AG08395 (cell line): ENCODE measurements around the gene SLC30A9.

Experiments used
- DNase-seq: peaks from one replicate; pipeline ENCODE4 v3.0.0; 2012; ENCODE audit warnings: mixed read lengths, low spot score

SLC30A9 gene

GRCh38 chr4:41990365-41991111 is at the start of gene SLC30A9:
Gene SLC30A9, plus strand, starts transcription at chr4:41990530. Its CDS starts 122 bp downstream, at chr4:41990652.
- DNase-seq: peak; percentile 98

GRCh38 chr4:41940834-41941233 is 49.5 kb upstream of the SLC30A9 start:
- DNase-seq: no peak

- DNase-seq: no peak
Measured at GRCh38 chr4:41943506-41943905, 46.8 kb upstream of the SLC30A9 start.

- DNase-seq: no peak
Measured at GRCh38 chr4:41944089-41944488, 46.2 kb upstream of the SLC30A9 start.

GRCh38 chr4:41949531-41949930 is 40.8 kb upstream of the SLC30A9 start:
- DNase-seq: no peak

- no peak for DNase-seq
Measured at GRCh38 chr4:41957634-41958033, 32.7 kb upstream of the SLC30A9 start.

GRCh38 chr4:41963105-41963504 is 27.2 kb upstream of the SLC30A9 start:
- DNase-seq: no peak

- no peak for DNase-seq
Measured at GRCh38 chr4:41964401-41964800, 25.9 kb upstream of the SLC30A9 start.

GRCh38 chr4:41967392-41967791 is 22.9 kb upstream of the SLC30A9 start:
- DNase-seq: no peak

- no peak for DNase-seq
Measured at GRCh38 chr4:41969671-41970070, 20.7 kb upstream of the SLC30A9 start.

GRCh38 chr4:41975341-41975740 is 15.0 kb upstream of the SLC30A9 start:
- no peak for DNase-seq

- no peak for DNase-seq
Measured at GRCh38 chr4:41976775-41977516, 13.4 kb upstream of the SLC30A9 start.

GRCh38 chr4:41977709-41978108 is 12.6 kb upstream of the SLC30A9 start:
- peak; percentile 23 for DNase-seq

GRCh38 chr4:41981456-41981855 is 8.9 kb upstream of the SLC30A9 start, which contains the start of gene DCAF4L1:
Gene DCAF4L1, plus strand, starts transcription at chr4:41981756. Its CDS starts 37 bp downstream, at chr4:41981793.
- DNase-seq: no peak

- DNase-seq: no peak
Measured at GRCh38 chr4:41982716-41983115, 7.6 kb upstream of the SLC30A9 start.

GRCh38 chr4:41985151-41985550 is 5.2 kb upstream of the SLC30A9 start:
- DNase-seq: no peak

GRCh38 chr4:41989994-41990364 is 351 bp upstream of the SLC30A9 start:
- no peak for DNase-seq

- no peak for DNase-seq
Measured at GRCh38 chr4:41991916-41992767, 1.8 kb downstream of the SLC30A9 start.

- DNase-seq: no peak
Measured at GRCh38 chr4:41992967-41993857, 2.9 kb downstream of the SLC30A9 start.

- DNase-seq: no peak
Measured at GRCh38 chr4:41994461-41994985, 4.2 kb downstream of the SLC30A9 start.

GRCh38 chr4:41998019-41998418 is 7.7 kb downstream of the SLC30A9 start:
- DNase-seq: no peak
